SKM-1 (cell line): ENCODE results near the gene TMEM141.

ENCODE experiments used
- DNase-seq: peaks from one replicate; lab custom pipeline; 2025; ENCODE audit not compliant: unreplicated experiment; lab: John Stamatoyannopoulos, UW

The TMEM141 gene

DNA sequence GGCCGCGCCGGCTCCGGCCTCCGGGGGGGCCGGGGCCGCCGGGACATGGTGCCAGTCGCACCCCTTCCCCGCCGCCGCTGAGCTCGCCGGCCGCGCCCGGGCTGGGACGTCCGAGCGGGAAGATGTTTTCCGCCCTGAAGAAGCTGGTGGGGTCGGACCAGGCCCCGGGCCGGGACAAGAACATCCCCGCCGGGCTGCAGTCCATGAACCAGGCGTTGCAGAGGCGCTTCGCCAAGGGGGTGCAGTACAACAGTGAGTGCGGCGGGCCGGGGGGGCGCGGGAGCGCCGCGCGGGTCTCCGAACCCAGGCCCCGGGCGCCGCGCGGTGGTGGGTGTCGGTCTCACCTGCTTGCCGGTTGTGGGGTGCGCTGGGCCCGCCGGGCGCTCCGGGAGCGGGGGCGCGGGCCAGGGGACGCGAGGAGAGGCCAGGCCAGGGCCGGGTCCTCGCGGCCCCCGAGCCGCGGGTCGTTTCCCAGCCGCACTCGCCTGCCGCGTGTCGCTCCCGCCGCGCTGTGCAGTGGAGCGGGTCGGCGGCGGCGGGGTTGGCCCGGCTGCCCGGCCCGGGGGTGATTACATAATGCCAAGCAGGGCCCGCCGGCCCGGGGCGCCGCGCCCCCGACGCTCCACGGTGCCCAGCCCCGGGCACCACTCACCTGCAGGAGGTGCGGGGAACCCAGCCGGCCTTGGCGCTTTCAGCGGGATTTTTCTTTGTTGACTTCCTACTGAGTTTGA is 17.1 kb downstream of the TMEM141 start:
- no peak for DNase-seq

DNA sequence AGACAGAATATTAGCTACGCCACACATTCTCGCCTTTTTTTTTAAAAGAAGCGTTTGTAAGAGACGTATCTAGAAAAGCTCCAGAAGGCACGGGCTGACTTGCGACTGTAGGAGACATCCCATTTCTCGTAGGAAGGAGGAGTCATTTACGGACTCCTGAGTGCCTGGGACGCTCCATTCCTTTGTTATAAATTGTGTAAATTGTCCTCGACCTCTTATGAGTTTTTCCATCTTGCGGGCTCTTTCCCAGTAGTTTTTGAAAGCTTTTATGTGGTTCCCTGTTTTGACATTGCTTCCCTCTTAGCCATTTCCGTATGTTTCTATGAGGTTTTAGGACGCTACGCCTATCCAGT is 17.6 kb downstream of the TMEM141 start:
- DNase-seq = no peak

DNA sequence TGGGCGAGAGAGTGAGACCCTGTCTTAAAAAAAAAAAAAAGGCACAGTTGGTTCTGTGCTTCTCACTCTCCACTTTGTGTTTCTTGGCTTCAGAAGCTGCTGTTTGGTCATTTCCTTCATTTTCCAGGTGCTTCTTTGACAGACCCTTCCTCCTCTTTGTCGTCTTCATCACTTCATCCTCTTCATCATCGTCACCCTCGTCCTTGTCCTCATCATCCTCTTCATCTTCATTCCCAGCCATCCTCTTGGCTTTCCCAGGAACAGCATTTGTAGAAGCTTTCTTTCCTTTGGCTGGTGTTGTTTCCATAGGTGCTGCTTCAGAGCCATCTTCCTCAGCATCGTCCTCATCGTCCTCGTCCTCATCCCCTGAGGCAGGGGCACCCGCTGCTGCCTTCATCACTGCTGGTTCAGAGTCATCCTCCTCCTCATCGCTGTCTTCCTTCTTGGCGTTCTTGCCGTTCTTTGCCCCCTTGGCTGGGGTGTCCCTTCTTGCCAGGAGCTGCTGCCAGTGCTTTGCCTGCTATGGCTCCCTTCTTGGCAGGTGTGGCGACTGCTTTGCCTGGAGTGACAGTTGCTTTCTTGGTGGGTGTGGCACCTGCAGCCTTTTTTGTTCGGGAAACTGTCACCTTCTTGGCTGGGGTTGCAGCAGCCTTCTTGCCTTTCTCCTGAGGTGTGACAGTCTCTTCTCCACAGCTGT is 23.7 kb downstream of the TMEM141 start:
- no peak for DNase-seq

DNA sequence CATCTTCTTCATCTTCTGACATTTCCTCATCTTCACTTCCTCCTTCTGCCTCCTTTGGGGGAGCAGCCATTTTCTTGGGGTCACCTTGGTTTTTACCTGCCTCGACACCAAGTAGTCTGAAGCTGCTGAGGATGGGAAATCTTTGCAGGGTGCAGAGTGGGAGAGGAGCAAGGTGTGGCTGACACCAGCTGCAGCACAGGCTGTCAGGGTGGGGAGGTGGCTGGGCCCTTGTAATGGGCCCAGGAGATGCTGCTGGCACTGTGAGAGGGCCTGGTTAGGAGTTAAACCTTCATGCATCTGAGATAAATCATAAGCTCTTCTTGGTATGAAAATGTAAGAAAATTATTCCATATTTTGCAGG is 24.3 kb downstream of the TMEM141 start:
- no peak for DNase-seq

DNA sequence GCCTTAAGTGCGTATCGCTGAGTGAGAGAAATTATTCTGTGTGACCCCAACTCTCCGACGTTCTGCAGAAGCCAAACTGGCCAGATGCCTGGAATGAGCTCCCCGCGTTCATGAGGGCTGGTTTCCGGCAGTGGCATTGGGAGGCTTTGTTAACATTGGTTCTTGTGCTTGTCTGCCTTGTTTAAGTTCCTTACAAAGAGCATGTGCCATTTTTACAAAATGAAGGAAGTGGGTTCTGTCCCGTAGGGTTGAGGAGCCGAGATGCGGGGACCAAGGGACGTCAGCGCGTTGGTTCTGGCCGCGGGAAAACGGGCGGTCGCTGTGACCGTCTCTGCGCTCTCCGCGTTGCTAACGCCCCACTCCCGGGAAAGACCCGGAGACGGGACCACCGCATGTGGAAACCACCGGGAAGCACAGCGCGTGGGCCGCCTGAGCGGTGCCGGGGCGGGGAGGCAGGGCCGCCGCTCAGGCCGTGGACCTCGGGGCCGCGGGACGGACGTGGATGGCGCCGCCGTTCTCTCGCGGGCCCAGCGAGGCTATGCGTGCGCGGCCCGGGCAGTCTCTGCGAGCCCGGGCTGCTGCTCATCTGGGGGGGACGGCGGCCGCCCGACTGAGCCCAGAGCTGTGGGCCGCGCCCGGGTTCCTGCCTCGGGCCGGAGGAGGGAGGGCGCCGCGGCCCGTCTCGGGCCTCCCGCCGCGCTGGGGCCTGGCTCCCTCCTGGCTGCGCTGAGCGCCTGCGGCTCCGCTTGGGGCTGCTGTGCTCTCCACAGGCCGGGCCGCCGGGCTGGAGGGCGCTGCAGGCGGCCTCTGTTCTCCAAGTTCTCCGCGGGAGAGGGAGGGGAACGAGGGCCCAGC is 30.1 kb downstream of the TMEM141 start:
- DNase-seq = no peak

DNA sequence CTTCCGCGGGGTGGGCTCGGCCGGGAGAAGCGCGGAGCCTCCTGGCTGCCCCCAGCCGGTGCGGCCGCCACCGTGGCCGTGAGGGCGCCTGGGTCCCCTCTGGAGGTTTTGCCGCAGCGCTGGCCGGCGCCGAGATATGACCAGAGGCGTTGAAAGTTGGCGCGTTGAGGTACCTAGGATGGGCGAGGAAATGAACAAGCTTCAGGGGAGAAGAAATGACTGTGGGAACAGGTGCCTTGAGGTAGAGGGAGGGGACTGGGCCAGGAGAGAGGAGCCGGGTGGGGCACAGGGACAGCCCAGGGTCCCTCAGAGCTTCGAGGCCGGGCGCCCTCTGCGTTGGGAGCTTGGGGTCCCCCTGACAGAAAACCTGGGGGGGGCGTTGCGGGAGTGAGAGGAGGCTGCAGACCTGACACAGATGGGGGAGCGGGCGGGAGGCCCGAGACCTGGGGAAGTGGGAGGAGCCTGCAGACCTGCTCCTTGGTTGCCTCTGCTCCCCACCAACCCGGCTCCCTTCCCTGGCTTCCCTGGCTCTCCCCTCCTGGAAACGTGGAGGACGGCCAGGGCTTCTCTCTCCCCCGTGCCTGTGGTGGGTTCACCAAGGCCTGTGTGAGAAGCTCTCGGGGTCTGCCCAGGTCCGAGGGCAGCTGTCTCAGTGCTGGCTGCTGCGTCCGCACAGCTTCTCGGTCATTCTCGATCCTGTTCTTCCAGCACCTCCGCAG is 30.8 kb downstream of the TMEM141 start:
- DNase-seq = no peak

DNA sequence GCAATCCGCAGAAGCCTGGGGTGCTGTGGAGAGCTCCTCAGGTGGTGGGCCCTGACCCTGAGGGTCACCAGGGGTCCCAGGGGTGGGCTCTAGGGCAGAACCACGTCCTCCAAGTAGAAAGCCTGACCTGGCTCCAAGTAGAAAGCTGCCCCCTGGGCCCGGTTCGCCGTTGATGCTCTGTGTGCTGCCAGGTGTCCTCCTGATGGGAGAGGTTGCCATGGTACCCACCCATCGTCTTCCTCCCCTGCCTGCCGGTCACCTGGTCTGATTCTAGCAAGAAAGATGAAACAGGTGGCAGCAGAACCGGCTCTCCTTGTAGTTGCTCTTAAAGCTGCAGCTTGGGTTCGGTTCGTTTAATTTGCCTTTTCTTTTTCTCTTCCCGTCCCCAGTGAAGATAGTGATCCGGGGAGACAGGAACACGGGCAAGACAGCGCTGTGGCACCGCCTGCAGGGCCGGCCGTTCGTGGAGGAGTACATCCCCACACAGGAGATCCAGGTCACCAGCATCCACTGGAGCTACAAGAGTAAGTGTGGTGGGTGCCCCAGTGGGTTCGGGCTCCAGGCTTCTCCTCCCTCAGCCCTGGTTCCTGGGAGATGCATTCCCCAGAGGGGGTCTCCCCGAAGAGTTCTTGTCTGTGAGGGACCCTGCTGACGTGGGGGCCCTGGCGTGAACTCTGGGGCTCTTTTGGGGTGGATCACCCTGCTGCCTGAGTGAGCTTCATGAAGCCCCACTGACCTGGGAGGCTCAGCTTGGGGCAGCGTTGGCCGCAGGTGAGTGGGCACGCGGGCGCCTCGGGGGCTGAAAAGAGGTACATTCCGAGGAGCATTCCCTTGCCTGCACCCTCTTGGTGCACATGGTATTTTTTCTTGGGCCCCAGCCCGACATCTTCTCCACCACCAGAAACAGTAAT is 32.2 kb downstream of the TMEM141 start:
- no peak for DNase-seq

DNA sequence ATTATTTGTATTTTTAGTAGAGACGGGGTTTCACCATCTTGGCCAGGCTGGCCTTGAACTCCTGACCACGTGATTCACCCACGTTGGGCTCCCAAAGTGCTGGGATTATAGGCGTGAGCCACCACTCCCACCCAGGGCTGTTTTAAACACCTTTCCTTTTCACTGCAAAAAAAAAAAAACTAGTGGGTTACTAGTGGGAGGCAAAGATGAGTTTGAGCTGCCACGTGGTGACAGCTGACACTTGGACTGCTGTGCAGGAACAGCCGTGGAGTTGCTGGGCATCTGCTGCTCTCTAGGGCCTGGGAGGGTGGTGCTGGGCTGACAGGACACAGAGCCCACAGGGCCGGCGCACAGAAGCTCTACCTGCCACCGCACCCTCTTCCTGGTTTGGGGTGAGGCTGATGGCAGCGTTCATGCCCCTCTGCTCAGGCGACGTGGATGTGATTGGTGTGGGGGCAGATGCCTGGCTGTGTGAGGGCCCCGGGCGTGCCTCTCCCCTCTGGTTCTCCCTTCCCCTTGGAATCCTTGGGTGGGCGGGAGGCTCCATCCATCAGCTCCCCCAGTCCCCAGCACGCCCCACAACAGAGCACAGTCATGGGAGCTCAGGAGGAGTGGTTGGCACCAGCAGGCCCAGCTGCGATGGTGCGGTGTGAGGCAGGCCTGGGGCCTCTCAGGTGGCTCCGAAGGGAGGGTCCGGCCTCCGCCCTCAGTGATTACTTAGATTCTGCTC is 33.5 kb downstream of the TMEM141 start:
- DNase-seq = no peak

DNA sequence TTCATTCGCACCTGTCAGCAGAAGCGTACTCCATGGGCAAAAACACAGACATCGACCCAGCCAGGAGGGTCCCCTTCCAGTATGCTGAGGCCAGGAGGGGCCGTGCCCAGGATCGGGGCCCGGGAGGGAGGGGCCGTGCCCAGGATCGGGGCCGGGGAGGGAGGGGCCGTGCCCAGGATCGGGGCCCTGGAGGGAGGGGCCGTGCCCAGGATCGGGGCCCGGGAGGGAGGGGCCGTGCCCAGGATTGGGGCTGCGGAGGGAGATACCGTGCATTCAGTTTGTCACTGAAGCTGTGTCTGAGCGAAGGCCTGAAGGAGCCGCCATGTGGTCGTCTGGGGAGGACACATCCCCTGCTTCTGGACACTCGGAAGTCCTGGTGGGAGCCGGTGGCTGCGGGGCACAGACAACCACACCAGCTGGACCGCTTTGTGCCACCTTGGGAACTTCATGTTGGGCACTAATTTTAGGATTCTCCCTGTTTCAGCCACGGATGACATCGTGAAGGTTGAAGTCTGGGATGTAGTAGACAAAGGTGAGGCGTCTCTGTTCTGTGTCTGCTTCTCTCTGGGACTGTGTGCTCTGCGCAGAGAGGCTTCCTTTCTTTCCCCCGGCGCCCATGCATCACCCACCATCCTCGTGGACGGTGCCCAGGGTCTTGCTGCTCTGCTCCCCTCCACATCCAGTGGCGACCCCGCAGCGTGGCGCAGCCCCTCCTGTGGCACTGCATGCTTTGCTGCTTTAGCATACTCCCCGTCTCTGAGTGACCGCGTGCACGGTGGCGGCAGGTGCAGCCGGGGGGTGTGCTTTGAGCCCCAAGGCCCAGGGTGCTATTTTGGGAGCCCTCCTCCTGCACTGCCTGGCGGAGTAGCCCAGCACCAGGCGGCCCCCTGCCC is 34.4 kb downstream of the TMEM141 start:
- no peak for DNase-seq

DNA sequence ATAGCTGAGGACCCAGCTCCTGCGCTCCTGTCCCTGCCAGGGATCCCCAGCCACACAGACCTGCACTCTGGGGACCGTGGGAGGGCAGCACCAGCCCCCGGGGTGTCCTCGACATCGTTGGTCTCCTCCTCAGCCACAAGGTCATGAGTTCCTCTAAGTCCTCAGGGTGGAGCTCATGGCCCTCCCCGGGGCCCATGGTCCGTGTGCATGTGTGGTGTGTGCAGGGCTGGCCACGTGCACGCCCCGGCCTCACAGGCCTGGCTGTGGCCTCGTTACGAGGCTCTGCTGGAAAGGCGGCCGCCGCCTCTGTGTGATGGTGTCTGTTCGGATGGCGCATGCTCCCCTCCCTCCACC is 35.0 kb downstream of the TMEM141 start:
- DNase-seq = no peak

DNA sequence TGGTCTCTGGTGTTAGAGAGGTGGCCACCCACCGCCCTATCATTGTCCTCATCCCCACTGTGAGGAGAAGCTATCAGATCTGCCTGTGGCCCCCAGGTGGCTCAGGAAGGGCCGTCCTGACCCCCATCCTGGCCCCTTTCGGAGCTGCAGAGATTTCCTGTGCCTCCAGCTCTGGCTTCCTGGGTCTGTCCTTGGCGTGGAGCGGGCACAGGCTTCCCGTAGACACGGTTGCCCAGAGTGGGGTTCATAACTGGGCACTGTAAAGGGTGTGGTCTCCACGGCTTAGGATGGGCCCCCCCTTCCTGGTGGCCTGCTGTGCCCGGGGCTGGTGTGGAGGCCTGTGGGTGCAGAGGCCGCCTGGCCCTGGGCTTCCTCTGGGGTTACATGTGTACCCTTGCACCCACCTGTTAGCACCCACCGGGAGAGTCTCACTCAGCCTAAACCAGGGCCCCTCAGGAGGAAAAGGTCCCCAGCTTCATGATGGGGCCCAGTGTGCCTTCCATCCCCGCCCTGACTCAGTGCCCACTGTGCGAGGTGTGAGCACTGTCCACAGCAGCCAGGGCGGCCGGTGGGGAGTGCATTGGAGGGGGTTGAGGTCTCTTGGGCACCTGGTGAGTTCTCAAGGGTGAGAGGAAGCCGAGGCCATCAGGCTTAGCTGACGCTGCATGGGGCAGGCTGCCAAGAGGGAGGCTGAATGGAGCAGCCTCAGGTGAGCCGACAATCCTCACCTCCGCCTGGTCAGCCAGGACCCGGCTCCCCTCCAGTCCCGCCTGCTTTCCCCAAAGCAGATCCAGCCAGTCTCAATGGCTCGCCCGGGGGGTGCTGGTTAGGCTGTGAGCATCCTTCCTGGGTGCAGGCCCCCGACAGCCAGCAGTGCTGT is 35.8 kb downstream of the TMEM141 start:
- DNase-seq = no peak

DNA sequence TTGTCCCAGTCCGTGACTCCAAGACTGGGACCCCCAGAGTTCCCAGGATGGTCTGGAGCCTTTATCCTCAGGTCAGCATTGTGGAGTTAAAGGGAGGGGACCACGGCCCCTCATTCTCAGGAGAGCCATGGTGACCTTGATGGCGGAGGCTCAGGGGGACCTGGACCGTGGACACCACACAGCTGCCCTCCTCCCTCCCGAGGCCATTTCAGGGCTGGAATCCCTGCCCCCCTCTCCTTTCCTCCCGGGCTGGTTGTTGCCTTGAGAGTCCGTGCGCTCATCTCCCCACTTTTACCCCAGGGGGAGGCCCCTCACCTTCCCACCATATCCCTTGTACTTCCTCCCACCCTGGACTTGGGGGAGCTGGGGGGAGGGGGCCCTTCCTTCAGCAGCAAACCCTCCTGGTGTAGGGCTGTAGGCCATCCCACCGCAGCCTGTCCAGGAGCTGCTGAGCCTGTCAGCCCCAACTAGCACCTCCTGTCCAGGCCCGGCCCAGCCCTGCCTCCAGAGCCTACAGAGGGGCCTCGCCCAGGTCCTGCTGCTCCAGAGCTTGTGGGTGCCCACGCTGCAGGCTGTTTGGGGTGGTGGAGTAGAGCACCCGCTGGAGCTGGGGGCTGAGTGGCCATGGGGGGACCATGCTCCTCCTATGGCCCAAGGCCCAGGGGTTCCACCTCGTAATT is 36.8 kb downstream of the TMEM141 start:
- no peak for DNase-seq

DNA sequence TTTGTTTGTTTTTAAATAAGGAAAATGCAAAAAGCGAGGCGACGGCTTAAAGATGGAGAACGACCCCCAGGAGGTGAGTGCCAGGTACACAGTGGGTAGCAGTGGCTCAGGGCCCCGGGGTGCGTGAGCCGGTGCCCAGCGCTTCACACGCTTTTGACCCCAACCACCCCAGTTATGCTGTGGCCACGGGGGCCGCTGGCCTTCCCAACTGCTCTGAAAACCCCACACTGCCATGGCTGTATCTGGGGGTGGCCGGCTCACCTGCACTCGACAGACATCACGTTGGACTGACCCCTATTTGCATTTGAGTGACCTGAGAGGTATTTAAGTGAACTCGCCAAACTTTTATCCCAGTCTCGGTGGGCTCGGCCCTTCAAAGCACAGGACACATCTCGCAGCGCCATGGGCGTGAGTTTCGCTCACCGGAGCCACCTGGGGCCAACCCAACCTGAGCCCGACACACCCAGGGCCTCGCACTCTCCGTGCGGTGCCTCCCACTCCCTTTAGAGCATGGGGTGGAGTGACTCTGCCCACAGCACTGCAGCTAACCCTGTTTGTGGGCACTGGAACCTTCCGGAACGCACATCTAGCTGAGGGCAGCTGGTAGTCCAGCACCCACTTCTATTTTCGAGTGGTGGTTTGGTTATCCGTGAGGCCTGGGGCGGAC is 37.5 kb downstream of the TMEM141 start:
- DNase-seq = no peak

DNA sequence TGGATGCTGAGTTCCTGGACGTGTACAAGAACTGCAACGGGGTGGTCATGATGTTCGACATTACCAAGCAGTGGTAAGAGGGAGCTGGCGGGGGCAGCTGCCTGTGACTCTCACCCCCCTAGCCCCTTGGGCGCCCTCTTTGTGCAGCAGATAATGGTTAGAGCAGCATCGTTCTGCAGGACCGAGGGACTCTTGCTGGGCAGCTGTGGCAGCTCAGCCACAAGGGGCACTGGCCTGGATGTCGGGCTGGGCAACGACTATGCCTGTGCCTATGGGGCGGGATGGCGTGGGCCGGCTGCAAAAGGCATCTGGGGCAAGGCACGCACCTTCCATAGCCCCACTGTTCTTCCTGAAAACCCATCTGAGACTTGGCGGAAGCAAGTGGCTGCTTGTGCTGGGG is 38.3 kb downstream of the TMEM141 start:
- no peak for DNase-seq

DNA sequence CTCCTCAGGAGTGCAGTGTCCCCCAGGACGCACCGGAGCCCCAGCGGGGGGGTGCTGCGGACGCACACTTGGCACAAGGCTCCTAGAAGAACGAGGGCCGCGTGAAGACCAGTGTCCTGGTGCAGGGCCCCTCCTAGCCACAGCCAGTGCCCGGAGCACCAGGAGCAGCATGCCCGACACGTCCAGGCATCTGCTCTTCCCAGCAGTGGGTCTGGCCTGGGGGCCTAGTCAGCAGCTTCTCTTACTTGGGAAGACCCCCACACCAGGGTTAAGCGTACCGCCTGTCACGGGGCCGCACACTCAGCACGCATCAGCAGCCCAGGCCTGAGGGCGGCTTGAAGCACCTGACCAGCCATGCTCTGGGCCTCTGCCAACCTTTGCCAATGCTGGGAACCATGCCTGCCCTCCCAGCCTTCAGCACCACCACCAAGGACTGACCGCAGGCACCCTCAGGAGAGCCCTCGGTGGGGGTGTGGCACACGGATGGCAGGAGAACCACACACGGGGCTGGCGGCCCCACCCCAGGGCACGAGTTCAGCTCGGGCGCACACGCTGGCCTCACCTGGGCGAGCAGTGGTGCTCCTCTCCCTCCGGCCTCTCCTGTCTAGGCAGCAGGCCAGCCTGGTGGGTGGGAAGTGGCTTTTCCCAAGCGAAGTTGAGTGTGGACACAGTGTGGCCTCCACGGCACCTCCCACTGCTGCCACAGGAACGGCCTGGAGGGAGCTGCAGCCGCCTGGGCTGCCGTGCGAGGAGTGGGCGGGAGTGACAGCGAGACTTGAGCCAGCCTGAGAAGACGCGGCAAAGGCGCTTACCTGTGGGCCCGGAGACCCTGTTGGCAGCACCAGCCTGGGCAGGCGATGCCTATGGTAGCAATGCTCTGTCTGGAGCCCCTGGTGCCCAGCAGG is 39.1 kb downstream of the TMEM141 start:
- no peak for DNase-seq
